ENCODE data around the gene PDGFB.

- TF ChIP-seq CTCF (IDR thresholded peaks at IDR 0.05) (no peak), POLR2A (IDR thresholded peaks at IDR 0.05) (no peak)
Observed at GRCh38 chr22:39243439-39244135, 1.2 kb downstream of the PDGFB start.

Measured in vagina (tissue), 2 donors.